ENCODE results near the gene PANK4.
A peak's percentile ranks its signal among the peaks of the same experiment; 100 is the strongest.

PANK4 gene

DNA sequence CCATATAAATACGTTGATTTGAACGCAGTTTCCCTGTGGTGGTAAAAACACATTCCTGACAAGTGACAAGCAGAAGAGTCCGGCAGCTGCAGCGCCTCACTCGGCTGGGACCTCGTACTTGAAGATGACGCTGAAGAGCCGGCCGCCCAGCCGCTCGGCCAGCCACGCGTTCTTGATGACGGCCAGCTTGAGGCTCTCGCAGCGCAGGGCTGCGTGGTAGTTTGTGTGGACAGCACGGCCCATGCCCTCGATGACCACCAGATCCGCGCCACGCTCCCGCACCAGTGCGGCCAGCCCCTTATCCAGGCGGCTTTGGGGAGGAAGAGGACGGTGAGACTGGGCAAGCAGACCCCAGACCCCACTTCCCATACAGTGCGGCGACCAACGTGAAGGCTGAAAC lies 17.6 kb downstream of the PANK4 start:
- no peak for DNase-seq

DNA sequence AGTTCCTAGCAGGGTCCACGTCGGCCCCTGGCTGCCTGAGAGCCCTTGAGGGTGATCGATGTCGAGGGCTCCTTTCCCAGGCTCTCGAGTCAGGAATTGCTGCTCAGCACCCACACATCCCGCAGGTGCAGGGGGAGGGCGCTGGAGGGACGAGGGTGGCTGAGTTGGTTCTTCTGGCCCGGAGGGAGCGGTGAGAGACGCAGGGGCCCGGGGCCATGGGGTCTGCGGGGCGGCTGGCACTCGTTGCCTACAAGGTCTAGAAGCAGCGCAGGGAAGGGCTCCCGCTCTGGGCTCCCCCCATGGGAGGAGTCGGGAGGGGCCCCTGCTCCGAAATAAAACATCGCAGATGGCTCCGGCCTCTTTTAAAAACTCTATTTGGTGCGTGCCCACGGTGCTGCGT lies 18.2 kb downstream of the PANK4 start:
- DNase-seq = no peak

DNA sequence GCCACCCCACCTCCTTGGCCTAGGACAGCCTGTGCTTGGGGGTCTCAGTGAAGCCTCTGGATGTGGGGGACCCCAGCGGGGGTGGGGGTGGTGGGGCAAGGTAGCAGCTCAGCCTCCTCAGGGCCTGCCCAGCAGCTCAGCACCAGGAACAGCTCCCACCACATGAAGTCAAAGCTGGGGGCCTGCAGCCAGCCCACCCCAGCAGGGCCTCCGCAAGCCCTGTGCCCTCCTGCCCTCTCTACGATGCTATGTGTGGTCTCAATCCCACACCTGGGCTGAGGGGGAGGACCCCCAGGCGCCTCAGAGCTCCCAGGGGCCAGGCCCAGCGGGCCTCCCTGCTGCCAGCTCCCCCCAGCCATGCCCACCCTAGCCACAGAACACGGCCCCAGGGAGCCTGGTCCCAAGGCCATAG lies 18.6 kb downstream of the PANK4 start:
- no peak for DNase-seq

DNA sequence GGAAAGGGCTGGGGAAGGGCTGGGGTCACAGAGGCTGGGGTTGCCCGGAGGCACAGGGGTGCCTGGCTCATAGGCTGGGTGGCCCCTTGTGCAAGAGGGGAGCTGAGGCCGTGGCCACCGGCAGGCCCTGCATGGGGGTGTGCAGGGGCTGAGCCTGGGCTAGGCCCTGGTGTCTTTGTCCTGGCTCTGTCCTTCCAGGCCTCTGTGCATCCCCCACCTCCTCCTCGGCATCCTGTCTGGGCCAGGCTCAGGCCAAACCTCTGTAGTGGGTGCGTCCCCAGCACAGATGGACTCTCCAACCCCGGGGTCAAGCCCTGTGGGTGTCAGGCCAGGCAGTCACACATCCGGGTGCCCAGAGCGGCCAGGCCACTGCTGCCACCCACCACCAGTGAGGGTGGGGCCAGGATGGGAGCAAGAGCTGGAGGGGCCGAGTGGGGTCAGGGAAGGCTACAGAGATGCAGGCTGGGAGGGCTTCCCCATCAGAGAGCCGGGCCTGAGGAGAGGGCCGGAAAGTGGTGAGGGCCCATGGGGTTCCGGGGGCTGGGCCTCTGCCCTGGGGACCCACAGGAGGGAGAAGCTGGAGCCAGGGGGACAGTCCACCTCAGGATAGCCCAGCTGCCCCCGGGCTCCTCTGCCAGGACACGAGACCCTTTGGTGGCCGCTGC lies 19.4 kb downstream of the PANK4 start:
- DNase-seq = no peak

DNA sequence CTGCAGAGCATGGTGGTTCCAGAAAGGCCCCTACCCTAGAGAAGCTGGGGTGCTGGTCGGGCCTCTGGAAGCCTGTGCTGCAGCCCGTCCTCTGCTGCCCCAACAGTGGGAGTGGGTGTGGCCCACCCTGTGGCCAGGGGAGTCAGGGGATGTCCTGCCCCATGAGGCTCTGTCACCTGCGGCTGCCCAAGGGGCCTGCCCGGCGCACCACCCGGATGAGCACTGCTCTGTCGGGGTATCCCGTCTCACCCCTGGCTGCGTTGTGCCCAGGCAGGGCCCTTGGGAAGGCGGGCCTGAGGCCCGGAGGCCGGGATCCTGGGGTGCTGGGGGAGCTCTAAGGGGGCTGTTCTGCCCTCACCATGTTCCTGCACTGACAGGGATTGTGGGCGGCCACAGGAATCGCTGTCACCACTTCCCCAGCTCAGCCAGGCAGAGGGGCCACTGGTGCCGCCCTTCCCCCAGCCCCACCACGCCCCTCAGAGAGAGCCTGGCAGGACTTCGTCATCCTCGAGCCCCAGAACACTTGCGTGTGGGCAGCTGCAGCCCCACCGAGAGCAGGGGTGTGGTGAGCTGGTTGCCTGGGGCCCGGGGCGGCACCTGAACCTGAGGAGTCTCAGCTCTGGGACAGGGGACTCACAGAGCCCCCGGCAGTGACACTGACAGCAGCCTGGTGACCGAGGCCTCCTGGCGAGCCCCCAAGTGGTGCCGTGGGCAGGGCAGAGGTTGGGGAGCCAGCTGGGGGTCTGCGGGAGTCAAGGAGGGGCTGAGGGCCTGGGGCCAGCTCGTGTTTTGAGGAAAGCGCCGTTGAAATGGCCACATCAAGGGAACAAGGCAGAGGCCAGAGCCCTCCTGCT lies 20.2 kb downstream of the PANK4 start:
- DNase-seq = no peak

DNA sequence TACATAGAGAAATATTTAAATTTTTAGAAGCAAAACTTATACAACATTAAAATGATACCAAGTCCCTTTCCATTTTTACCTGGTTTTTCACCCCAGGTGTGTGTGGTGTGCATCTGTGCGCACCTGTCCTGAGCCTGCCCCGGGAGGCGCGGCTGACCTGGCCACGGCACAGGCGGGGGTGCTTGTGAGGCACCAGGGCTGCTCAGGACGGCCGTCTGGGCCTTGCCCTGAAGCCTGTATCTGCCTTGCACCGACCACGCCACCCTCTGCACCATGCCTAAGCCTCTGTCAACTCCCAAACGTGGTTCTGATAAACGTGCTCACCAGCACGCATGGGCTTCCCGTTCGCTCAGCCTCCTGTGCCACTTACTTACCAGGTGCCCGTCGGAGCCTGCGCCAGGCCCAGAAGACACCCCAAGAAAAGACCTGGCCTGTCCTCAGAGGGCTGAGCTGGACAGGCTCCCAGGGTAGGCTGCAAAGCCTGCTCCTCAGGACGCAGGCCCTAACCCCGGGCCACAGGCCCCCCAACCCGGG lies 20.9 kb downstream of the PANK4 start:
- DNase-seq = no peak

DNA sequence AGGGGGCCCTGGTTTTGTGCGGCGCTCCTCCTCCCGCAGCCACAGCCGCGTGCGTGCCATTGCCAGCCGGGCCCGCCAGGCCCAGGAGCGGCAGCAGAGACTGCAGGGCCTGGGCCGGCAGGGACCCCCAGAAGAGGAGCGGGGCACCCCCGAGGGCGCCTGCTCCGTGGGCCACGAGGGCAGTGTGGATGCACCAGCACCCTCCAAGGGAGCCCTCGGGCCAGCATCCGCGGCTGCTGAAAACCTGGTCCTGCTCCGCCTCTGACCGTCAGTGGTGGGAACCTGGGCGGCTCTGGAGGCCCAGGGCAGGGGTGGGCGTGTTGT lies 21.5 kb downstream of the PANK4 start:
- DNase-seq = no peak

DNA sequence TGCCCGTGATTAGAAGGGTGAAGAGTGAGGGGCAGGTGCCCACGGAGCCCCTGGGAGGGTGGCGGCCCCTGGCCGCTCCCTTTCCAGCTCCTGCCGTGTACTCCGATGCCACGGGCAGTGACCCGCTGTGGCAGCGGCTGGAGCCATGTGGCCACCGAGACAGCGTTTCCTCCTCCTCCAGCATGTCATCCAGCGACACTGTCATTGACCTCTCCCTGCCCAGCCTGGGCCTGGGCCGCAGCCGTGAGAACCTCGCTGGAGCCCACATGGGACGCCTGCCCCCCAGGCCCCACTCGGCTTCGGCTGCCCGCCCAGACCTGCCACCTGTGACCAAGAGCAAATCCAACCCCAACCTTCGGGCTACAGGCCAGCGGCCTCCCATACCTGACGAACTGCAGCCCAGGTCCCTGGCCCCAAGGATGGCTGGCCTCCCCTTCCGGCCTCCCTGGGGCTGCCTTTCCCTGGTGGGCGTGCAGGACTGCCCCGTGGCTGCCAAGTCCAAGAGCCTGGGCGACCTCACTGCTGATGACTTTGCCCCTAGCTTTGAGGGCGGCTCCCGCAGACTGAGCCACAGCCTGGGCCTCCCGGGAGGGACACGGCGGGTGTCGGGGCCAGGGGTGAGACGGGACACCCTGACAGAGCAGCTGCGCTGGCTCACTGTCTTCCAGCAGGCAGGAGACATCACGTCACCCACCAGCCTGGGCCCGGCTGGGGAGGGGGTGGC lies 22.0 kb downstream of the PANK4 start:
- no peak for DNase-seq

DNA sequence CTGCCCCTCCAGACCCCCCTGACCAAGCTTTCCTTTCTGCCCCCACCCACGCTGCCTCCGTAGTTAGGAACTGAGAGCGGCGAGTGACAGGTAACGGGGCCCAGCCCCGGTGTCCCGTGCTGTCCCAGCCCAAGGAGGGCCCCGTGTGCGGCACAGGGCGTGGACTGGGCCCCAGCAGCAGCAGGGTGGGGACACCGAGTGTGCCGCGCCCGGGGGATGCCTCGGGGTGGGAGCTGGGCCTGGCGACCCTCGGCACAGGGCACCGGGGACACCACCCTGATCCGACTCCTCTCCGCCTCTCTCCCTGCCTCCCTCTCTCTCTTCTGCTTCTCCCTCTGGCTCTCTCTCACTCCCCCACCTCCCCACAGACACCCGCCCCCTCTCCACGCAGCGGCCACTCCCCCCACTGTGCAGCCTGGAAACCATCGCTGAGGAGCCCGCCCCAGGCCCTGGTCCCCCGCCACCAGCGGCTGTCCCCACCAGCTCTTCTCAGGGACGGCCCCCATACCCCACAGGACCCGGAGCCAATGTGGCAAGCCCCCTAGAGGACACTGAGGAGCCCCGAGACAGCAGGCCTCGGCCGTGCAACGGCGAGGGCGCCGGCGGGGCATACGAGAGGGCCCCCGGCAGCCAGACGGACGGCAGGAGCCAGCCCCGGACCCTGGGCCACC lies 22.7 kb downstream of the PANK4 start:
- DNase-seq = no peak

DNA sequence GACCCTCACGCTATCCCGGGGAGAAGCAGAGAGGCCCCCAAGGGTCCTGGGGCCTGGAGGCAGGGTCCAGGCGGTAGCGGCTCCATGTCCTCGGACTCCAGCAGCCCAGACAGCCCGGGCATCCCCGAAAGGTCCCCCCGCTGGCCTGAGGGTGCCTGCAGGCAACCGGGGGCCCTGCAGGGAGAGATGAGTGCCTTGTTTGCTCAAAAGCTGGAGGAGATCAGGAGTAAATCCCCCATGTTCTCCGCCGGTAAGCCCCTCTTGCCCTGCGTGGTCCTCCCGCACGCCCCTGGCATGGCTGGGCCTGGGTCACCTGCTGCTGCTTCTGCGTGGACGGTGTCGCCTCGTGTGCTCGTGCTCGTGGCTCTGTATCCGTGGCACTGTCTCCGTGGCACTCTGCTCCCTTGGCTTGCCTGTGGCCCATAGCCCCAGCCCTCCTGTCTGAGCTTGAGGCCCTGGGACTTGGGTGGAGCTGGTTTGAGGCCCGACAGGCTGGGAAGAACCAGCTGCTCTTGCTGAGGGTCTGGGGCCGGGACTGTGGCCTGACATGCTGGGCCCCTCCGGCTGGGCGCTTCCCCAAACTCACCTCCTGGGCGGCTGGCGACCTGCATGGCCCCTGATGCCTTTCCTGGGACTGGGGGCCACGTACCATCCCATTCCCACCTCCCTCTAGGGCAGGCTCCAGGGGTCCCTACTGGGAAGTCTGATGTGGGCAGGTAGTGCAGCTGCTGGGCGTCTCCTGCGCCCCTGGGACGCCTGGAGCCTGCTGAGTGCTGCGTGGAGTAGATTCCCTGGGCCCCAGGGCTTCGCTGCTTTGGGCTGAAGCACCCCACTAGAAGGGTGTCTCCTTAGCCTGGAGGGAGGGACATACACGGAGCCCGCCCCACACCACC lies 23.5 kb downstream of the PANK4 start:
- no peak for DNase-seq

DNA sequence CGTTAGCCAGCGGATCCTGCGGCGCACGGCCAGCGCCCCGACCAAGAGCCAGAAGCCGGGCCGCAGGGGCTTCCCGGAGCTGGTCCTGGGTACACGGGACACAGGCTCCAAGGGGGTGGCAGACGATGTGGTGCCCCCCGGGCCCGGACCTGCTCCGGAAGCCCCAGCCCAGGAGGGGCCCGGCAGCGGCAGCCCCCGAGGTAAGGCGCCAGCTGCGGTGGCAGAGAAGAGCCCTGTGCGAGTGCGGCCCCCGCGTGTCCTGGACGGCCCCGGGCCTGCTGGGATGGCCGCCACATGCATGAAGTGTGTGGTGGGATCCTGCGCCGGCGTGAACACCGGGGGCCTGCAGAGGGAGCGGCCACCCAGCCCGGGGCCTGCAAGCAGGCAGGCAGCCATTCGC lies 24.2 kb downstream of the PANK4 start:
- DNase-seq = no peak

DNA sequence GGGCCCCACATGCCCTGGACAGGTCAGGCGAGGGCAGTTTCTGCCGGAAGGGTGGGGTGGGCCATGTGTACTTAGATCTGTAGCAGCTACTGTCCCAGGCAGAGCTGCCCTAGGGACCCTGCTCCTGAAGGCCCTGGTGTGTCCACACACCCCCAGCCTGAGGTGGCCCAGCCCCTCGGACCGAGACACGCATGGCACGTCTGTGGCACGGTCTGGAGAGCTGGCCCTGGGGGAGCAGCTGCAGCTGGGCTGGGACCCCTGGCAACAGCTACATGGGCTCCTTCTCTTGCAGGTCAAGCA lies 24.6 kb downstream of the PANK4 start:
- DNase-seq = no peak

DNA sequence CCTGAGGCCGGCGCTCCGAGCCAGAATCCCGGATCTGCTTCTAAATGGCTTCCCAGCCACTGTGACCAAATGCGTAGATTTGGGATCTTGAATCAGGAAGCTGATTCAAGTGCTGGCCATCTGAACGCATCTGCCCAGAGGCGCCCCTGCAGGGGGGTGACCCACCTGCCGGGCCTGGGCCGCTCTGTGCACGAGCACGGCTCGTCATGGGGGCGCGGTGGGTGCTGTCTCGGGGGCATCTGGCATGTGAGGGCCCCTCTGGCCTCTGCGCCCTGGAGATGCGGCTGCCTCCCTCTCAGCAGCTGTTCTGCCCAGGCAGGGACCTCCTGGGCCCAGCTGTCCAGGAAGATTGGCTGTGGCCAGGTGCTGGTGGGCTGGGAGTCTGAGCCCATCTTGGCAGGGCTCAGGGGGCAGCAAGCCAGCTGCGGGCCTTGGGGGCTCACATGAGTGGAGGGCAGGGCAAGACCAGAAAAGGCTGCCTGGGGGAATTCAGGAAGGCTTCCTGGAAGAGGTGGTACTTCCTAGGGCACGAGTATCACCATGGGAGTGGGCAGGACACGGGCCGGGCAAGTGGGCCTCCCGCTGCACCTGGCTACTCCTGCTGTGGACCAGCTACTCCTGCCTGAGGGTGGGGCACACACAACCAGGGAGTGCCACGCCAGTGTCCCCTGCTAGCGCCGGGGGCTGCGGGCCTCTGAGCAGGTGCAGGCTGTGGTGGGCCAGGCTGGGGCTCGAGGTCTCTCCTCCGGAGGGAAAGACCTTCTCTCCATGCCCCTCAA lies 25.2 kb downstream of the PANK4 start:
- no peak for DNase-seq

DNA sequence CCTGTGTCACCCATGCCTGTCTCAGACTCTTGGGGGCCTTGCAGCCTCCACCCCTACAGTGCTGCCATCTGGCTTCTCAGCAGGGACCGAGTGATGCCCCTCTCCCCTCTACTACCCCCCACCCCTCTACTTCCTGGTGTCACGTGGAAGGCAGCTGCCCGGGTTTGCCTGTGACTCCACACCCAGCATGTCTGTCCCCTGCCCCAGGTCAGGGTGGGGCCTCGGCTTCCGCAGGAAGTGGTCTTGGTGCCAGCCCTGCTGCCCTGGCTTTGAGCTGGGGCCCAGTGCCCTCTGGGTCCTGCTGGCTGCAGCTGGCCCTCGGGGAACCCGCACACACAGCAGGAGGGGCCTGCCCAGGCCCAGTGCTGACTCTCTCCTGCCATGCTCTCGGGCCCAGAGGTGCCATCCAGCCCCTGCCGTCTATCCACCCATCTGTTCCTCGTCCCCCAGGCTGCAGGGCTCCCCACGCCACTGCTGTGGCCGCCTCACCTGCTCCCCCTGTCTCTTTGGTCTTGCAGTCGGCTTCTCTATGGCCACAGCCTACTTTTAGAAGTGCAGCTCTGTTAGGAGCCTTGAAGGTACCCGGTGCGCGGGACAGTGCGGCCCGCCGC lies 26.3 kb downstream of the PANK4 start:
- DNase-seq = peak; percentile 69

DNA sequence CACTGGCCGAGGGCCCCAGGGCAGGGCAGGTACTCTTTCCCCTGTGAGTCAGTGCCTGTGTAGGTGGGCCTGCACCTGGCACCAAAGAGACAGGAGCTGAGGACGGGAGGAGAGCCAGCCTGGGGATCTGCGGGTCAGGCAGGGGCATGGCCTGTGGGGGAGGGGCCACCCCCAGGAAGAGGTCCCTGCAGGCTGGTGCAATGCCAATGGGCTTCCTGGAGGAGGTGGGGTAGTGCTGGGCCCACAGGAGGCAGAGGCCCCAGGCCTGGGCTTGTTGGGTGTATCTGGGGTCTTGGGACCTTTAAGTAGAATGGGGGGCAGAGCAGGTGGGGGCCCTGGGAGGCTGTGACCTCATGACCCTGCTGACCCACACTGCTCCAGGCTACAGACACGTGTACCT lies 27.1 kb downstream of the PANK4 start:
- no peak for DNase-seq

DNA sequence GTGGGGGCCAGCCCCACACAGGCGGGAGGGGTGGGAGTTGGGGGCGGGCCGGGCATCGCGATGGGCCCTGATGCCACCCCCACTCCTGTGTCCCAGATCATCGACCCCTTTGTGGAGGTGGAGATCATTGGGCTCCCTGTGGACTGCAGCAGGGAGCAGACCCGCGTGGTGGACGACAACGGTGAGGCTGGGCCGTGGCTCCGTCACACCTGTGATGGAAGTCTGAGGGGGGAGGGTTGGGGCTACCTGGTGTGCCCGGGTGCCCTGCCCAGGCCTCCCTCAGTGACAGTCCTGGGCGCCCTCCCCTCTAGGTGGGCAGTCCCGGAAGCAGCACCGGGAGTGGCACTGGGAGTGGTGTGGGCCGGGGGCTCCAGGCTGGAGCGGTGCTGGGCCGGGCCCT lies 27.7 kb downstream of the PANK4 start:
- DNase-seq = no peak

DNA sequence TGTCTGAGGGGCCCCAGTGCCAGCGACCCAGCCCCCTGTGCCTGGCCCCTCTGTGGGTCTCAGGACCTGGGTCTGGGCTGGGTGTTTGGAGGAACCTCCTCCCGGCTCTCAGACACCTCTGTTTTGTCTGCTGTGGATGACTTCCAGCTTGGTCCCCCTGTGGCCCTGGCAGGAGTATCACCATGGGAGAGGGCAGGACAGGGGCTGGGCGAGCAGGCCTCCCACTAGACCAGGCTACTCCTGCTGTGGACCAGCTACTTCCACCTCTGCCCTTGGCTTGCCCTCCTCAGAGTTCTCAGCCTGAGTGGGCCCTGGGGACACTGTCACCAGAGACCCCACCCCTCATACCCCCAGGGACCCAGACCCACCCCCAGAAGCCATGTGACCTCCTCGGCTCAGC lies 28.5 kb downstream of the PANK4 start:
- no peak for DNase-seq

DNA sequence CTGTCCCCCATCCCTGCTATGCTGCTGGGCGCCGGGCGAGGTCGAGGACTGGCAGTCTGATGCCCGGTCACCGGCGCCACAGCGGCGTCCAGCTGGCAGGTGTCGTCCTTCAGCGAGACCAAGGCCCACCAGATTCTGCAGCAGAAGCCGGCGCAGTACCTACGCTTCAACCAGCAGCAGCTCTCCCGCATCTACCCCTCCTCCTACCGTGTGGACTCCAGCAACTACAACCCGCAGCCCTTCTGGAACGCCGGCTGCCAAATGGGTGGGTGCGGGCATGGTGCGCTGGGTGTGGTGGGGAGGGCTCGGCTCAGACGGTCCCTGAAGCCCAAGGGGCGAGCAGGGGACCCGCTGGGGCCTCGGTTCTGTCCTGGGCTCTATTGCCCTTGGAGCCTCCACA lies 29.6 kb downstream of the PANK4 start:
- no peak for DNase-seq

DNA sequence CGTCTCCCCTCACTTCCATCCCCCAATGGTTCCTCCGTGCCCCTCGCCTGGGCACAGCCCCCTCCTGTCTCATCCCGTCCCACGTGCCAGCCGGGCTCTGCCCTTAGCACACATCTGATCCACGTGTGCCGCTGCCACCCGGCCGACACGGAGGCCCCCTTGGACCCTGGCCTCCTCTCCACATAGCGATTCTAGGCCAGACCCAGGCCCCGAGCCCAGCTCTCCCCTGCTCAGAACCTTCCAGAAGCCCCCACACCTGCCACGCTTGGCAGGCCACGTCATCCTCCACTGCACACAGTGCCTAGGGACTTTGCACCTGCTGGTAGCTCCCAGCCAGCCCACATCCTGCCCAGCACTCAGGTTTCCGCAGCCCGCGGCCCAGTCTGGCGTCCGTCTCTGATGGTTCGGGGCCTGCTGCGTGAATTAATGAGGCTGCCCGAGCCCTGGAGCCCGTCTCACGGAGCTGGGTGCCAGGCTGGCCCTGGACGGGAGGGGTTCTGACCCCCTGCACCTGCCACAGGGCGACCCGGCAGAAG lies 30.2 kb downstream of the PANK4 start:
- DNase-seq = no peak

DNA sequence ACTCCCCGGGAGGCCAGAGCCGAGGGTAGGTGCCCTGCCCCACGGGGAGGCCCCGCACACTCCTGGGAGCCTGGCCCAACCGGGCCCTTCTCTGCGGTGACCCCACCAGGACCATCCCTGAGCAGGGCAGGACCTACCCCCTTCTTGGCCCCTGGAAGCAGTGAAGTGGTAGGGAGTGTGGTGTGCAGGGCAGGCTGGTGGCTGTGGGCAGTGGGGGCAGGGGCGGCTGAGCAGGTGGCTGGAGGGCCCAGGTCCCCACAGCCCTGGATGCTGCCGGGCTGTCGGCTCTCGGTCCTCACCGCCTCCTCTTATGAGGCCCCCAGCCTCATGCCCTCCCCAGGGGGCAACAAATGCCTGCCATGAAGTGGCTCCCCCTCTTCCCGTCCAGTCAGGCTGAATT lies 30.9 kb downstream of the PANK4 start:
- no peak for DNase-seq

DNA sequence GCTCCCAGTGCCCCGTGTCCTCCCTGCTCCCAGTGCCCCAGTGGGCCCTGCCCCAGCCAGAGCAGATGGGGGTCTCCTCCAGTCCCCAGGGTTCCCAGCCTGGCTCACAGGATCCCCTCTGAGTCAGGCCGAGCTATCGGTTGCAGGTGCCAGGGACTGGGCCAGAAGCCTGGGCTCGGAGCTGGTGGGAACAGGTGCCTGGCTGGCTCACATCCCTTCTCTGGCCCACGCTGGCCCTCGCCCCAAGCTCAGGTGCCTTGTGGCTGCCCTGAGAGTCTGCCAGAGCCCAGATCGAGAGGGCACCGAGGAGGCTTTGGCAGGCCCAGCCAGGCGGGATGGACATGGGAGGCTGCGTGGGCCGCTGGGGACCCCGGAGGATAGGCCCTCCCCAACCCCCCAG lies 31.4 kb downstream of the PANK4 start:
- no peak for DNase-seq

Data from NCI-H69 (cell line).